NCI-H2227 (cell line): Measurements from ENCODE around the gene MERTK.

ENCODE experiments used
- DNase-seq: peaks from one replicate; lab custom pipeline; 2025; ENCODE audit not compliant: unreplicated experiment; lab: John Stamatoyannopoulos, UW

Gene MERTK

DNA sequence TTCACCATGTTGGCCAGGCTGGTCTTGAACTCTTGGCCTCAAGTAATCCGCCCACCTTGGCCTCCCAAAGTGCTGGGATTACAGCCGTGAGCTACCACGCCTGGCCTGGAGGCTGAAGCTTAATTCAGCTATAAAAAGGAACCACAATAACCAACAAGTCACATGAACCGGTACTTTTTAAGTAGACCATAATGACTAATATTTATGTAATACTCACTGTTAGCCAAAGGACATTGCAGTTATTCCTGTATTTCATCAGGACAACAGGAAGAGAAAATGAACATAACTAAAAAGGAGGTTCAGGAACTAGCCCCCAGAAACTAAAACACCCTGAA, 107.6 kb downstream of the MERTK start:
- DNase-seq = no peak

GRCh38 chr2:112007493-112007892, 109.1 kb downstream of the MERTK start:
- no peak for DNase-seq

DNA sequence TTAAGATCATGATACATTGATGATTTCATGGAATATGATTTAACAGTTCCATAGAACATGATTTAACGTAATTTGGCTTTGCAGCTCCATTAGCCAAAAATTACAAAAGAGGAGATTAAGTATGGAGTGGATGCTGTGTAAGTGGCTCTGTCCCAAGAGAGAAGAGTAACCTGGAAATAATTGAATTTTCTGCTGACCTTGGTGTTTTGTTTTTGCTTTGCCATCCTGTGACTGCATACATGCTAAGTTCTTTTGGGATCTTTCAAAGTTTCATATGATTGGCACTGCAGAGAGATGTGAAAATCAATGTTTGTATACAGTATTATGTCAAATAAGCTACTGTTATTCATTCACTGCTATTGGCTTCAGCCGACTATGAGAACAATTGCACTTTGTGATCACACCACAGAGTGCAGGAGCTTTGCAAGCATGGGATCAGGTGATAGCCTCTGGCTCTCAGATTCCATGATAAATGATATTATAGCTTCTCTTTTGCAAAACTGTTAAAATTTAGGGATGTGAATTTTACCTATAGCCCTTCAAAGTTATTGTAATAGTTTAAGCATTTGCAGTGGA, 110.6 kb downstream of the MERTK start:
- no peak for DNase-seq

DNA sequence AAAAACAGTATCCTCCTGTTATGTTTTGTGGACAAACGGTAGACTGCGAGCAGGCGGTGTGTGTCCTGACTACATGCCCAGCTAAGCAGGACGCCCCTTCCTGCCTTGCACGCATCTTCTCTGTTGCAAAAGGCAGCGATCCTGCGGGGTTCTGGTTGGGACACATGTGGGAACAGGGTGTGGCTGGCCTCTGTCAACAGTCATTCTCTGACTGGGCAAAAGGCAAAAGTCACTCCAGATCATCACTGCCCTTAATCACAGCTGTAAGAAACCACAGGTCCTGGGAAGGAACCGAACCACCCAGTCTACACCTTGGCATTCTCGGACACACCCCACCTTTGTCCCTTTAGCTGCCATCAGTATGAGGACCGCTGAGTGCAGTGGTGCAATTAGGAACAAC, 112.3 kb downstream of the MERTK start:
- no peak for DNase-seq

GRCh38 chr2:112012556-112012955, 114.1 kb downstream of the MERTK start:
- no peak for DNase-seq

GRCh38 chr2:112018846-112019245, 120.4 kb downstream of the MERTK start:
- DNase-seq = no peak

DNA sequence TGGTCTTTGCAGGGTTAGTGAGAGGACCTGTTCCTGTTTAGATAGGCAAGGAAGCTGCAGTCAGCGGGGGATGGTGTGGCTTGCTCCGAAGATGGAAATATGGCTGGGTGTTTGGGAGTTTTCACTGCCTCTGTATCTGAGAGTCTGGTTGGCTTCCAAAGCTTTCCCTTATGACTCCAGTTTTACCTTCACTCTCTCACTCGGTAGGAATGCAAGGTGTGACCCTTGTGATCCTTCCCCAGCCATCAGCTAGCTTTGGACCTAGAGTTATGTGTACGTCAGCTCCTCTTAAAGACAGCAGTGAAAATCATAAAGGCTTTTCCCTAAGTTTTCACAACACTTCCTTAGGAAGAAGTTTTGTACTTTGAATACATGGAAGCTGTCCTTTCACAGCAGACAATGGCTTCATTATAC, 121.2 kb downstream of the MERTK start:
- DNase-seq = no peak

DNA sequence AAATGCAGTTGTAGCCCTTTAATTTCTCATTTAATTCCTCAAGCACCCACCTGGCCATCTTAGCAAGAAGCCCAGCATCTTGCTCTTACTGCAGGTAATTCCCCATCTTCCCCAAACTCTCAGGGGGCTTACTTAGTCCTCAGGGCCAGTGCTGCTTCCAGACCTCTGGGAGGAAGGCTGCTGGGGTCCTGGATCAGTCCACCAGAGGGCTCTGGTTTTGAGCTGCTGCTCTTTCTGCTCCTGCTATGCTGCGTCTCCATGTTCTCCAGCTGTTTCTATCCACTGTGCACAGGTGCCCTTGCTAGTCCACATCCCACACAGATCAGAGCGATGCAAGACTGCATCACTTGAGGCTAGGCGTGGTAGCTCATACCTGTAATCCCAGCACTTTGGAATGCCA, 122.2 kb downstream of the MERTK start:
- peak; percentile 16 for DNase-seq

DNA sequence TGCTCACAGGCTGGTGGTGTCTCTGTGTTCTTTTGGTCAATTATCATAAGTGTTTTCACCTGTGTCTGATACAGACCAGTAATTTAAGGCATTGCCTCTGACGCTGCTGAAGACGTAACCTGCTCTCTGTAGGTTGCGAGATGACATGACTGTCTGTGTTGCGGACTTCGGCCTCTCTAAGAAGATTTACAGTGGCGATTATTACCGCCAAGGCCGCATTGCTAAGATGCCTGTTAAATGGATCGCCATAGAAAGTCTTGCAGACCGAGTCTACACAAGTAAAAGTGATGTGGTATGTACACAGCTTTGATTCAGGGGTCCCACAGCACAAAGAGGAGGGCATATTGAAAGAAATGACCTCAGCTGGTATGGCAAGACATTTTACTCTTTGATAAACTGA, 122.9 kb downstream of the MERTK start:
- DNase-seq = peak; percentile 50

- DNase-seq = peak; percentile 39
These were observed 123.4 kb downstream of the MERTK start for GRCh38 chr2:112021781-112022231.

GRCh38 chr2:112023707-112024106, 125.3 kb downstream of the MERTK start:
- DNase-seq = no peak

- DNase-seq = no peak
These were observed 125.8 kb downstream of the MERTK start for GRCh38 chr2:112024231-112024630.

DNA sequence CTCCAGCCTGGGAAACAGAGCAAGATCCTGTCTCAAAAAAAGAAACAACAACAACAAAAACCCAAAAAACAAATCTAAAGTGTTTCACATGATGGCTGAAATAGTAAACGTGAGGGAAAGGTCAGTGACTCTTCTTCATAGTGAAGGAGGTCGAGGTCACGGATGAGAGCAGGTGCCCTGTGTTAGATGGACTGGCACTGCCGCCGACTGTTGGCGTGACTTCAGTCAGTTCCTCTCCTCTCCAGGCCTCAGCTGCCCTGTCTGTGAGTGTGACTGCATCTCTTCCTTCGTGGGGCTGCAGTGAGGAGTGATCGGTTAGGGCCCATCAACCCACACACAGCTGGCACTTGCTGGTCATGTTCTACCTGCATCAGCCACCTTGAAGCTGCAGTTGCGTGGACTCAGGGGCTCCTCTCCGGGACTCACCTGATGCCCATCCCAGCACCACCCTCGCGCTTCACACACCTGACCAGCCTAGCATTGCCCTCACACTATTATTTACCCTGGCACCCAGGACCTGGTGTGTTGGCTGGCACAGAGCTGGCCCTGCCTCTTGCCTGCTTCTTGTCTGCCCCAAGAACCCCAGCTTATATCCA, 126.6 kb downstream of the MERTK start:
- DNase-seq = no peak

GRCh38 chr2:112026509-112026908, 128.1 kb downstream of the MERTK start:
- no peak for DNase-seq

DNA sequence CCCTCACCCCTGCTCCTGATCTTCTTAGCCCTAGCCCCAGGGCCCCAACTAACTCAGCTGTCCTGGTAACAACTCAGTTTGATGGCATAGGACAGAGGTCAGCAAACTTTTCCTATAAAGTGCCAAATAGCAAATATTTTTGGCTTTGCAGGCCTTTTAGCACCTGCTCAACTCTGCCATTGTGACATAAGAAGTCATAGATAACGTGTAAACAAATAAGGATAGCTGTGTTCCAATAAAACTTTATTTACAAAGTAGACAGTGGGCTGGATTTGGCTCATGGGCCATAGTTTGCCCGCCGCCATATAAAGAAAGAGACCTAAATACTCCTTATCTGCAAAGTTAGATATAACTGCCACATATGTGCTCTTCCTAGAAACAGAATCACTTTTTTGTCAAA, 129.4 kb downstream of the MERTK start:
- DNase-seq = no peak

DNA sequence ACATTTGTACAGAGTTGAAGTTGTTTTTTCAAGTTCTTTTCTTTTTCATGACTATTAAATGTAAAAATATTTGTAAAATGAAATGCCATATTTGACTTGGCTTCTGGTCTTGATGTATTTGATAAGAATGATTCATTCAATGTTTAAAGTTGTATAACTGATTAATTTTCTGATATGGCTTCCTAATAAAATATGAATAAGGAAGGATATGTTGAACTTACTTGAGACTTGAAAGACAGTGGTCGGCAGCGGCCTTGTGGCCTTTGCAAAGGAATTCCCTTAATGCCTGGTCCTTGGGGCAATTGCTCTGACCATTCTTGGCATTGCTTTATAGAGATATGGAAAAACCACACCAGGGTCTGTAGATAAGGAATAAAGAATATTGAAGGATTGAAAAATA, 130.8 kb downstream of the MERTK start:
- DNase-seq = no peak

GRCh38 chr2:112031473-112032223, 133.2 kb downstream of the MERTK start:
- peak; percentile 68 for DNase-seq

DNA sequence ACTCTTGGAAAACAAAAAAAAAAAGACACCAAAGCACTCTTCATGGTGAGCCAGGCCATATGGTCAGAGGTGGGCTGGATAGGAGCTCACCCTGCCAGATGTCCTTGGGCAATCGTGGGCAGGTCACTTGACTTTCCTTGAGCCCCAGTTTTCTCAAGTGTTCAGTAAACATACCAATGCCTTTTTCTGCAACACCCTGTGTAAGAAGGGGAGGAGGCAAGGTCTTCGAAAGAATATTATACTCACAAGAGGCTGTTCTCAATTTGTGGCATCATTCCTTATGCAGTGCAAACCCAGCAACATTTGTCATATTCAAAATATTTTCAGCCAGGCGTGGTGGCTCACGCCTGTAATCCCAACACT, 133.8 kb downstream of the MERTK start:
- peak; percentile 68 for DNase-seq

DNA sequence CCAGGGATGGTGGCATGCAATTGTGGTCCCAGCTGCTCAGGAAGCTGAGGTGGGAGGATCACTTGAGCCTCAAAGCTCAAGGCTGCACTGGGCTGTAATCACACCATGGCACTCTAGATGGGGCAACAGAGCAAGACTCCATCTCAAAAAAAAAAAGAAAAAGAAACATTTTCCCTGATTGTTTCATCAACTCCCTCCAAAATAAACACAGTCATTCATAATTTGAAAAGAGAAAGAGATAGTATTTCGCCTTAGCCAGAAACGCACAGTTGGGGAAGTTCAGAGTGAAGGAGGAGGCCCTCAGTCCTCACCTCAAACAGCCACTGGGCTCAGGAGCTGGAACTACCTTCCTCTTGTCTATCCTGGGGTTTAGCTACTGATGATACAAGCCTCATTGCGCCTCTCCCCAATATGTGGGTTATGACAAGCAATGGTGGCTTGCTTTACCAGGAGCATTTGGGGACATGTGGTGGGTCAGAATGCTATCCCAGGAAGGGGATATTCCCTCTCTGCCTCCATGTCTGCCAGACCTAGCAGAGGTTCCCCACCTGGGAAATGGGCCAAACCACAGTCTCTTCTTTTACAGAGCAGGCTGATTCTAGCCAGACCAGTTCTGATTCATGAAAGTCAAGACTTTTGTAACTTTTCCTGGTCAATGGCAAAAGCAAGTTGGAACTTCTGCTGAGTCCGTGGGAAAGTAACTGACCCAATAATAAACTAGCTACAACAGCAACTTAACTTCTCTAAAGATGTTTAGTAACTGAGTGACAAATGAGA, 134.5 kb downstream of the MERTK start:
- DNase-seq = peak; percentile 25

GRCh38 chr2:112033600-112033999, 135.2 kb downstream of the MERTK start:
- no peak for DNase-seq

- no peak for DNase-seq
These were observed 136.5 kb downstream of the MERTK start for GRCh38 chr2:112034924-112035323.

- no peak for DNase-seq
These were observed 137.4 kb downstream of the MERTK start for GRCh38 chr2:112035786-112036185.
